ENCODE measurements around the gene NAA35. TPM values are rescaled to one million over a fixed set of nuclear protein-coding genes. Genes with fewer than 3 reads are reported as not detected.

Gene NAA35
- total RNA-seq, 4 donors from 2014 or later: 13.3 to 23.8 (median 14.6) TPM

- no peak for DNase-seq (ENCODE audit: low spot score)
- no peak for ATAC-seq (ENCODE audit: low FRiP score)
- TF ChIP-seq CTCF (IDR thresholded peaks at IDR 0.05): no peak
These were observed 122.1 kb downstream of the NAA35 start for GRCh38 chr9:86062845-86063693.

- ATAC-seq (ENCODE audit: low FRiP score) (no peak), DNase-seq (ENCODE audit: low spot score) (no peak)
- no peak for TF ChIP-seq CTCF (IDR thresholded peaks at IDR 0.05)
These were observed 123.3 kb downstream of the NAA35 start for GRCh38 chr9:86064220-86064619.

- no peak for TF ChIP-seq CTCF (IDR thresholded peaks at IDR 0.05)
- DNase-seq (ENCODE audit: low spot score) (no peak), ATAC-seq (ENCODE audit: low FRiP score) (no peak)
These were observed 128.4 kb downstream of the NAA35 start for GRCh38 chr9:86069206-86069869.

Other genes starting within 250 kb of the NAA35 start
- gene AGTPBP1, start 199.2 kb upstream of the NAA35 start, total RNA-seq: 10 to 100 TPM; 20.3 to 29.8 (median 22.3) TPM
- 10 to 100 TPM; 16.1 to 31.7 (median 22.1) TPM for gene GOLM1, start 158.4 kb downstream of the NAA35 start, total RNA-seq